Naive thymus-derived CD4-positive, alpha-beta T cell (primary cell): ENCODE data around the gene GLS. TPM values are rescaled to one million over a fixed set of nuclear protein-coding genes. Genes with fewer than 3 reads are reported as not detected.

ENCODE experiments used
- ATAC-seq: fragments of 150-1000 bp; cut with Tn5 transposase; 2 replicates; pipeline ENCODE4 v1.10.0; 2021; ENCODE audit warnings: mild to moderate bottlenecking, moderate library complexity
- CTCF ChIA-PET: fragments of 350-600 bp; sonication (Branson Sonifier 250); formaldehyde crosslinking; loops from one replicate; lab custom pipeline; 2021; ENCODE audit warnings: antibody characterized with exemption; lab: Charles Lee
- POLR2A ChIA-PET: fragments of 350-600 bp; sonication (Branson Sonifier 250); formaldehyde crosslinking; loops from one replicate; lab custom pipeline; 2021; ENCODE audit warnings: antibody characterized with exemption, inconsistent platforms; lab: Charles Lee
- DNase-seq, 9 donors: peaks; one replicate each; pipeline versions ENCODE4 v3.0.0 to v3.0.0-alpha.2; 2020 to 2022; ENCODE audit warnings: mixed read lengths in 1 of 9
- H3K27ac ChIP-seq: one replicate; pipeline ENCODE4 v1.7.0; 2013; ENCODE audit warnings: mild to moderate bottlenecking, low read depth, low read length, moderate library complexity
- H3K27me3 ChIP-seq, 2 donors: one replicate each; pipeline ENCODE4 v1.7.0; 2013; ENCODE audit warnings: low read length in 2 of 2, mild to moderate bottlenecking in 2 of 2, moderate library complexity in 2 of 2; ENCODE audit not compliant: control insufficient read depth in 2 of 2, insufficient read depth in 2 of 2
- H3K36me3 ChIP-seq, 3 experiments: 1 replicate in 2 of 3; 2 replicates in 1 of 3; pipeline ENCODE4 v1.7.0; 2013; ENCODE audit warnings: low read length in 3 of 3, mild to moderate bottlenecking in 3 of 3, moderate library complexity in 1 of 3; ENCODE audit not compliant: insufficient read depth in 3 of 3, control insufficient read depth in 2 of 3
- H3K4me1 ChIP-seq, 2 donors: one replicate each; pipeline ENCODE4 v1.7.0; 2013; ENCODE audit warnings: low read length in 2 of 2, mild to moderate bottlenecking in 2 of 2, moderate library complexity in 1 of 2; ENCODE audit not compliant: control insufficient read depth in 2 of 2, insufficient read depth in 2 of 2
- H3K4me3 ChIP-seq: 2 replicates; pipeline ENCODE4 v1.7.0; 2013; ENCODE audit warnings: mild to moderate bottlenecking, low read length
- H3K9me3 ChIP-seq, 3 experiments: 1 replicate in 2 of 3; 2 replicates in 1 of 3; pipeline ENCODE4 v1.7.0; 2013; ENCODE audit warnings: low read length in 3 of 3; ENCODE audit not compliant: control insufficient read depth in 2 of 3
- H3K27ac Mint-ChIP-seq, 9 donors: one replicate each; pipeline ENCODE4 v1.8.0; 2020 to 2022; ENCODE audit warnings: mixed read lengths in 9 of 9, mild to moderate bottlenecking in 8 of 9, moderate library complexity in 5 of 9, inconsistent platforms in 2 of 9
- H3K27me3 Mint-ChIP-seq, 5 donors: one replicate each; pipeline ENCODE4 v1.8.0; 2021 to 2022; ENCODE audit warnings: mixed read lengths in 5 of 5, mild to moderate bottlenecking in 1 of 5
- H3K36me3 Mint-ChIP-seq, 5 donors: one replicate each; pipeline ENCODE4 v1.8.0; 2020 to 2022; ENCODE audit warnings: mixed read lengths in 5 of 5, mild to moderate bottlenecking in 3 of 5, inconsistent platforms in 1 of 5
- H3K4me1 Mint-ChIP-seq, 7 donors: one replicate each; pipeline ENCODE4 v1.8.0; 2020 to 2022; ENCODE audit warnings: mixed read lengths in 7 of 7, mild to moderate bottlenecking in 3 of 7, inconsistent platforms in 1 of 7
- H3K4me3 Mint-ChIP-seq, 10 donors: one replicate each; pipeline ENCODE4 v1.8.0; 2020 to 2022; ENCODE audit warnings: mild to moderate bottlenecking in 10 of 10, mixed read lengths in 10 of 10, moderate library complexity in 6 of 10, inconsistent platforms in 2 of 10
- H3K9me3 Mint-ChIP-seq, 11 donors: one replicate each; pipeline ENCODE4 v1.8.0; 2020 to 2022; ENCODE audit warnings: mixed read lengths in 11 of 11, mild to moderate bottlenecking in 4 of 11, inconsistent platforms in 1 of 11, moderate library complexity in 1 of 11
- intact Hi-C, 2 donors: fragments of 100-400 bp; cut with micrococcal nuclease; formaldehyde crosslinking; loops; one replicate each; pipeline ENCODE4 v1.15.1; 2023
- polyA plus RNA-seq, 2 donors: library from polyadenylated mRNA; unstranded; fragments of 300-500 nt; fragmentation: Illumina TruSeq; gene quantifications; one replicate each; pipeline ENCODE4 v1.2.3, GENCODE V29; 2021
- total RNA-seq, 6 experiments: library from RNA in 5 of 6; stranded (reverse) in 5 of 6; gene quantifications; 1 replicate in 5 of 6; 2 replicates in 1 of 6; pipeline ENCODE4 v1.2.3 and lab custom pipeline; 2021 to 2026

Gene GLS
- total and polyA plus RNA-seq, 7 experiments from 2014 or later, result 34.6 to 234 (median 189) TPM

DNA sequence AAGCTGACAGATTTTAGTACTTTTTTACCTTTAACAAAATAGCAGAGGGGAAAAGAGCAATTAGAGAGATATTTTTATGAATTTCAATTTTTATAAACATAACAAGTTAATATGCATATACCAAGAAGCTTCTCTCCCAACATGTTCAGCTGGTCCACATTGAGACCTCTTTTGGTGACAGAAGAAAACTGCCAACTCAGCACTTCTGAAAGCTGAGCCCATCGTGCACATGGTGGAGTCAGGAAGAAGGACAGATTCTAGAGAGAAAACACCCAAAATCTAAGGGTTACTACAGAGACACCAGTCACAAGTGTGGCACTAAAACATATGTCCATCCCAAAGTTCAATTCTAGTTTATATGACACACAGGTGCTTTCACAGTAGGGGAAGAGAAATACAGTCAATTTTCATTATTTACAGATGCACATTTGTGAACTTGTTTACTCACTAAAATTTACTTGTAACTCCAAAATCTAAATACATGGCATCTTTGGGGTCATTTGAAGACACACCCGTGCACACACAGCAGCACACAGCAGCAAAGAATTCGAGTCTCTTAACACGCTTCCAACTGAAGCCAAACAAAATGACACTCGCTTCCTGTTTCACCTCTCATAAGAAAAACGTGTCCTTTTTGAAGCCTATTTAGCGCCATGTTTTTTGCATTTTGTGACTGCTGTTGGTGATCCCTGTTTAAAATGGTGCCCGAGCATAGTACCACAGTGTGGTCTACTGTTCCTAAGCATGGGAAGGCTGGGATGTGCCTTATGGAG, 101.8 kb downstream of the GLS start:
- Histone ChIP-seq H3K9me3 (no peaks in the 10 kb centered on the region), H3K27ac (peak overlapping the region; percentile 54), H3K27me3 (no peaks in the 10 kb centered on the region), H3K36me3 (peaks cover 67 to 99% (median 97%) of the 10 kb centered on the region in 3 experiments), H3K4me1 (peaks cover 0 to 51% of the 10 kb centered on the region in 2 donors), H3K4me3 (no peak overlapping the region)
- ChIA-PET POLR2A (interaction anchor here (1.0 to 2.3 kb wide), 4 partner anchors 11 to 38 kb away, joined by 3 to 13 read pairs (median 7); no protein-coding TSS in a partner anchor), CTCF (interaction anchor here (0.6 to 1.4 kb wide), 4 partner anchors 11 to 1391 kb away, joined by 3 read pairs; no protein-coding TSS in a partner anchor)
- peaks cover 29 to 92% (median 81%) of the 10 kb centered on the region in 5 donors for H3K36me3 Mint-ChIP-seq
- H3K4me1 Mint-ChIP-seq, result peaks cover 21 to 86% (median 80%) of the 10 kb centered on the region in 7 donors
- no peaks in the 10 kb centered on the region for H3K27me3 Mint-ChIP-seq
- H3K9me3 Mint-ChIP-seq, result peaks cover 0 to 2% (median 0%) of the 10 kb centered on the region in 11 donors
- ATAC-seq (no peak), DNase-seq (peak in 2 of 9 donors; percentile 14 to 26)
- H3K4me3 Mint-ChIP-seq, result peak overlapping the region in 7 of 10 donors; percentile 2 to 54 (median 33)
- intact Hi-C loops, result loop anchor here in 1 of 2 donors (2.0 to 5.0 kb wide), 2 partner anchors 16 to 40 kb away; no protein-coding TSS in a partner anchor
- H3K27ac Mint-ChIP-seq, result peak overlapping the region; percentile 64 to 98 (median 90)

DNA sequence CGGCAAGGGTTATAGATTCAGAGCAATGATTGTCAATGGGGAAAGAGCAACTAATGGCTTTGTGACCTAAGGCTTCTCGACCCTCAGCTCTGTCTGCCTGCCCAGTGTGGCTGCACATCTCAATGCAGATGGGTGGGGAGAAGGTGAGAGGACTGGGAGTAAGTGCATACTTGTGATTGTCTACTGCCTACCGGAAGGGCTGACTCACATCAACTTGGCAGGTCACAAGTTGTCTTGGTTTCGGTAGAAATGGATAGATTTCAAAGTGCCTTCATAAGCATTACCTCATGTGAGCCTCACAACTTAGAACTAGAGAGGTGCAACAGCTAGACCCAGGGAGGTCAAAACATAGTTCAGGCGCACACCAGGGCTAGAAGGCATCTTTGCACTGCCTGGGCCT, 104.0 kb downstream of the GLS start:
- ChIA-PET POLR2A (interaction anchor here (0.9 to 1.8 kb wide), 2 partner anchors 27 to 103 kb away, joined by 3 to 9 read pairs; no protein-coding TSS in a partner anchor), CTCF (interaction anchor here (0.7 kb wide), 1 partner anchor 638 kb away, joined by 5 read pairs; no protein-coding TSS in a partner anchor)
- peaks cover 23 to 87% (median 77%) of the 10 kb centered on the region in 7 donors for H3K4me1 Mint-ChIP-seq
- H3K27ac Mint-ChIP-seq, result peak overlapping the region; percentile 10 to 89 (median 69)
- DNase-seq (no peak), ATAC-seq (peak; percentile 16)
- Histone ChIP-seq H3K4me3 (no peak overlapping the region), H3K9me3 (no peaks in the 10 kb centered on the region), H3K36me3 (peaks cover 67 to 100% (median 95%) of the 10 kb centered on the region in 3 experiments), H3K27me3 (no peaks in the 10 kb centered on the region), H3K4me1 (peaks cover 0 to 52% of the 10 kb centered on the region in 2 donors), H3K27ac (no peak overlapping the region)
- peak overlapping the region in 1 of 10 donors; percentile 25 for H3K4me3 Mint-ChIP-seq
- H3K27me3 Mint-ChIP-seq, result no peaks in the 10 kb centered on the region
- intact Hi-C loops, result loop anchor here in 1 of 2 donors (5.0 kb wide), 1 partner anchor 38 kb away; no protein-coding TSS in a partner anchor
- H3K36me3 Mint-ChIP-seq, result peaks cover 32 to 89% (median 77%) of the 10 kb centered on the region in 5 donors
- peaks cover 0 to 2% (median 0%) of the 10 kb centered on the region in 11 donors for H3K9me3 Mint-ChIP-seq

DNA sequence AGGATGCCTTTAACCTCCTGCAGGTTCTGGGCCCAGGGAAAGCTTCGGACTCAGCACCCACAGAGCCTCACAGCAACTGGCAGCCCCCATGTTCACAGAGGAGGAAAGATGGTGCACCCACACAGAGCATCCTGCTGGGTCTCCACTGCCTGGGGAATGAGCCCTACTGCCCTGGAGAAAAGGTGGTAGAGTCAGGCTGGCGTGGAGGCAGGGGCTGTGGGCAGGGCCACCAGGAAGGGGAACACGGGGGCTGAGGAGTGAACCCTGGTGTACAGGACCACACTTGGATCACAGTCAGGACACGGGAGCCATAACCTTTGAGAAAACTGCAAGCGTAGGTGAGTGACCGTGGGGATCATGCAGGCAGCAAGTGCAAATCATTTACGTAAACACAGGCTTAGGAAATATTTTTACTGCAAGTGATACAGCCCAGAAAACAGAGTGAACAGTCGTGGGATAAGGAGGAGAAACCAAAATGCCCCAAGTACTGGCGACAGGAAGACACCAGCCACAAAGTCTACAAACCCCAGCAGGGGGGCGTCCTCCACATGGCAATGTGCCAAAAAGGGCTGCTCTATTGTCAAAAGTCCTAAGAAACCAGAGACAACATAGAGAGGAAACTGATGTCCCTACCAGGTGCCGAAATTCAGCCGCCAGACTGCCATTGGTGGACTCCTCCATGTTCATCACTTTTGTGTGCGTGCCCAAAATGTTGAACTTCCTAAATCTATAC, 105.8 kb downstream of the GLS start:
- Histone ChIP-seq H3K9me3 (no peaks in the 10 kb centered on the region), H3K27me3 (no peaks in the 10 kb centered on the region), H3K4me3 (no peak overlapping the region), H3K4me1 (peaks cover 0 to 40% of the 10 kb centered on the region in 2 donors), H3K36me3 (peaks cover 66 to 100% (median 95%) of the 10 kb centered on the region in 3 experiments), H3K27ac (peak overlapping the region; percentile 10)
- Mint-ChIP-seq H3K4me1 (peaks cover 13 to 78% (median 59%) of the 10 kb centered on the region in 7 donors), H3K9me3 (peaks cover 0 to 2% (median 0%) of the 10 kb centered on the region in 11 donors), H3K27ac (peak overlapping the region in 8 of 9 donors; percentile 14 to 89 (median 70)), H3K36me3 (peaks cover 26 to 87% (median 73%) of the 10 kb centered on the region in 5 donors), H3K27me3 (no peaks in the 10 kb centered on the region), H3K4me3 (peak overlapping the region in 2 of 10 donors; percentile 31 to 61)
- intact Hi-C loops, result no loop called here
- POLR2A ChIA-PET, result interaction anchor here (1.0 to 1.3 kb wide), 2 partner anchors 25 to 27 kb away, joined by 3 to 4 read pairs; no protein-coding TSS in a partner anchor
- DNase-seq (peak in 3 of 9 donors; percentile 20 to 32 (median 22)), ATAC-seq (no peak)
- CTCF ChIA-PET, result no interaction called here

DNA sequence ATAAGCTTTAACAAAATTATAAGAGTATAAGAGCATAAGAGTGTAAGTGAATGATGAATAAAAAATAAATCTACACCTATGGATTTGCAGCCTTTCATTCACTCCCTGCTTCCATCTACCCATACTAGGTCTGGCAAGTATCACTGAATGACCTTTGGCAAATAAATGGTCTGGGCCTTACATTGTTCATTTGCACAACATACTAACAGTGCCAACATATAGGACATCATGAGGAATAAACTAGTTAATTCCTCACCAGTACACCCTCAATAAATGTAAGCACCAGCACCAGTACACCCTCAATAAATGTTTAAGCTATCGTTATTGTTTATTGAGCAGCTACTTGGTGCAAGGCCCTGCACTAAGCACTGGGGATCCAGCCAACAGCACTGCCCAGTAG, 106.5 kb downstream of the GLS start:
- Histone ChIP-seq H3K27me3 (no peaks in the 10 kb centered on the region), H3K4me3 (no peak overlapping the region), H3K9me3 (no peaks in the 10 kb centered on the region), H3K4me1 (peaks cover 0 to 35% of the 10 kb centered on the region in 2 donors), H3K36me3 (peaks cover 70 to 98% (median 91%) of the 10 kb centered on the region in 3 experiments), H3K27ac (no peak overlapping the region)
- Mint-ChIP-seq H3K9me3 (peaks cover 0 to 2% (median 0%) of the 10 kb centered on the region in 11 donors), H3K36me3 (peaks cover 22 to 84% (median 69%) of the 10 kb centered on the region in 5 donors), H3K4me1 (peaks cover 13 to 76% (median 52%) of the 10 kb centered on the region in 7 donors), H3K27ac (peak overlapping the region; percentile 23 to 86 (median 67)), H3K4me3 (peak overlapping the region in 1 of 10 donors; percentile 23), H3K27me3 (no peaks in the 10 kb centered on the region)
- no peak for ATAC-seq
- intact Hi-C loops, result no loop called here
- ChIA-PET CTCF (interaction anchor here (1.2 kb wide), 1 partner anchor 27 kb away, joined by 4 read pairs; no protein-coding TSS in a partner anchor), POLR2A (interaction anchor here (1.0 to 1.3 kb wide), 2 partner anchors 24 to 27 kb away, joined by 3 to 4 read pairs; no protein-coding TSS in a partner anchor)
- DNase-seq, result no peak

DNA sequence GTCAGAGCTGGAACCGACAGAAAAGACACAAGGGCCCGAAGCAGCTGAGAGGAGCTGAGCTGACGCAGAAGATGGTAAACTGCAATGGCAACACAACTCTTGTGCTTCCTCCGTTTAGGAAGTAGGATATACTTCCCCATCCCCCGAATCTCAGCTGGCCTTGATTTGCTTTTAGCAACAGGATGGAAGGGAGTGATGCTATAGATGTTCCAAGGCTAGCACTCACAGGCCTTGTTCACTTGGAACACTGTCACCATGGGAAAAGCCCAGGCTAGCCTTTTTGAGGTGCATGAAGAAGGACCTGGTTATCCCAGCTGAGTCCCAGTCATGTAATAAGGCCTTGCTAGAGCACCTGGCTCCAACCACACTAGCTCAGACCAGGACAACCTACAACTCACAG, 107.3 kb downstream of the GLS start:
- CTCF ChIA-PET, result interaction anchor here (1.2 kb wide), 1 partner anchor 26 kb away, joined by 4 read pairs; no protein-coding TSS in a partner anchor
- peaks cover 15 to 80% (median 64%) of the 10 kb centered on the region in 5 donors for H3K36me3 Mint-ChIP-seq

More for the DNA sequence above, 107.3 kb downstream of the GLS start:
- intact Hi-C loops, result no loop called here
- Histone ChIP-seq H3K36me3 (peaks cover 68 to 98% (median 83%) of the 10 kb centered on the region in 3 experiments), H3K27me3 (no peaks in the 10 kb centered on the region), H3K4me1 (peaks cover 0 to 28% of the 10 kb centered on the region in 2 donors), H3K27ac (peak overlapping the region; percentile 42), H3K9me3 (no peaks in the 10 kb centered on the region), H3K4me3 (no peak overlapping the region)
- POLR2A ChIA-PET, result interaction anchor here (1.3 kb wide), 2 partner anchors 23 to 27 kb away, joined by 3 read pairs; partner anchors contain the start of gene STAT1
- peak overlapping the region in 1 of 10 donors; percentile 19 for H3K4me3 Mint-ChIP-seq
- H3K27ac Mint-ChIP-seq, result peak overlapping the region; percentile 23 to 86 (median 76)
- H3K27me3 Mint-ChIP-seq, result no peaks in the 10 kb centered on the region
- H3K4me1 Mint-ChIP-seq, result peaks cover 9 to 71% (median 44%) of the 10 kb centered on the region in 7 donors
- H3K9me3 Mint-ChIP-seq, result peaks cover 0 to 1% (median 0%) of the 10 kb centered on the region in 11 donors
- DNase-seq (no peak), ATAC-seq (no peak)
